ENCODE measurements around the gene TBC1D2B. TPM values are rescaled to one million over a fixed set of nuclear protein-coding genes. Genes with fewer than 3 reads are reported as not detected.

TBC1D2B gene
- total RNA-seq, 1 donor from 2014 or later = 11.9 TPM

Other genes starting within 250 kb of the TBC1D2B start
- gene SH2D7, start 14.8 kb upstream of the TBC1D2B start, total RNA-seq = not detected
- gene CIB2, start 53.7 kb upstream of the TBC1D2B start, total RNA-seq = 16.4 TPM
- 470 TPM for gene IDH3A, start 71.7 kb upstream of the TBC1D2B start, total RNA-seq
- 0.05 TPM for gene ACSBG1, start 156.9 kb upstream of the TBC1D2B start, total RNA-seq
- gene DNAJA4, start 186.9 kb upstream of the TBC1D2B start, total RNA-seq = 85.9 TPM
- 27.5 TPM for gene SKIC8, start 221.9 kb upstream of the TBC1D2B start, total RNA-seq

All from left ventricle myocardium superior (tissue), 1 donor.